GM20431 (cell line): Measurements from ENCODE around the gene TXNDC16.
"Not testable (repeated sequence)": the region's sequence is repeated elsewhere in the genome, so short reads cannot be mapped to it uniquely, and the experiment has no call there.

Source experiments
- in situ Hi-C: fragments of 300-500 bp; cut with MseI, MboI; formaldehyde crosslinking; loops from one replicate; pipeline ENCODE4 v1.15.0; 2020; ENCODE audit warnings: low sequenced_read_pairs; ENCODE audit not compliant: unreplicated experiment

TXNDC16 gene, protein sequence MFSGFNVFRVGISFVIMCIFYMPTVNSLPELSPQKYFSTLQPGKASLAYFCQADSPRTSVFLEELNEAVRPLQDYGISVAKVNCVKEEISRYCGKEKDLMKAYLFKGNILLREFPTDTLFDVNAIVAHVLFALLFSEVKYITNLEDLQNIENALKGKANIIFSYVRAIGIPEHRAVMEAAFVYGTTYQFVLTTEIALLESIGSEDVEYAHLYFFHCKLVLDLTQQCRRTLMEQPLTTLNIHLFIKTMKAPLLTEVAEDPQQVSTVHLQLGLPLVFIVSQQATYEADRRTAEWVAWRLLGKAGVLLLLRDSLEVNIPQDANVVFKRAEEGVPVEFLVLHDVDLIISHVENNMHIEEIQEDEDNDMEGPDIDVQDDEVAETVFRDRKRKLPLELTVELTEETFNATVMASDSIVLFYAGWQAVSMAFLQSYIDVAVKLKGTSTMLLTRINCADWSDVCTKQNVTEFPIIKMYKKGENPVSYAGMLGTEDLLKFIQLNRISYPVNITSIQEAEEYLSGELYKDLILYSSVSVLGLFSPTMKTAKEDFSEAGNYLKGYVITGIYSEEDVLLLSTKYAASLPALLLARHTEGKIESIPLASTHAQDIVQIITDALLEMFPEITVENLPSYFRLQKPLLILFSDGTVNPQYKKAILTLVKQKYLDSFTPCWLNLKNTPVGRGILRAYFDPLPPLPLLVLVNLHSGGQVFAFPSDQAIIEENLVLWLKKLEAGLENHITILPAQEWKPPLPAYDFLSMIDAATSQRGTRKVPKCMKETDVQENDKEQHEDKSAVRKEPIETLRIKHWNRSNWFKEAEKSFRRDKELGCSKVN

DNA sequence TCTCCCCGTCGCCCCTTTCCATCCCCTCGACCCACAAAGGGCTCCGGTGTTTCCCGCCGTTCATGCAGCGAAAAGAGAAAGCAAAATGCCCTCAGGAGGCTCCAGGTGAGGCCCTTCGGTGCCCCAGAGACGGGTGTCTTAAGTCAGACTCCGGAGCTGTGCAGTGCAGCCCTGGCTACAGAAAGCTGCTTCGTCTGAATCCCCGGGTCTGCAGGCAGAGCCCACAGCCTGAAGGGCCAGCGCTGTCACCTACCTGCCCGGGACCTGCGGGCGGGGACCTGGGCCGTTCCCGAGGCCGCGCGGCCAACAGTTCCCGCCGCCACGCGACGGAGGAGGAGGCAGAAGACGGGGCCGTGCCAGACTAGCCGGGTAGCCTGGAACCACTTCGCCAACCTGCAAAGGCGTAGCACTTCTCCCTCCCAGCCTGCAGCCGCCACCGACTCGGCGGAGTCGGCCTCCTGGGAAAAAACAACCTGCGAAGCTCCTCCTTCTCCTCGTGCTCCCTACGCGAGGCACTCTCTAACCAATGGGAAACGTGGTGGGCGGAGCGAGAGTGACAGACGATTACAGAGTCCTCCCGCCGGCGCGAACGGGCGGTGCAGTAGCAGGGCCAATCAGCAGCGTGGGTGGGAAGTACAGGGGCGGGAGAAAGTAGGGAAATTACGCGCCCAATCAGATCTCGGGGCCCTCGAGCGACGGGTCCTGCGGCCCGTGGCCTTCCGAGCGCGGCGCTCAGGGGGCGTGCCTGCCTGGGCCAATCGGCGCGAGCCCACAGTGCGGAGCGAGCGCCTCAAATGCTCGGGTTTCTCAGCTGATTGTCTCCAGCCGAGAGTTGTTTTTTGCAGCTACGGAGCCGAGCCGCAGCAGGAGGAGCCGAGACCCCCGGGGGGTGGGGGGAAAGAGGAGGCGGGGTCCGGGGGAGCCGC, at the start of gene TXNDC16, which contains the start of gene GPR137C:
TSS of gene TXNDC16 (minus strand) at position 443 of the 926 bp plus-strand sequence. CDS start 8,948 bp downstream, outside the sequence.
TSS of gene GPR137C (plus strand) at position 774 of the 926 bp plus-strand sequence. CDS start 312 bp downstream, outside the sequence.
- in situ Hi-C loops, result no loop called here

DNA sequence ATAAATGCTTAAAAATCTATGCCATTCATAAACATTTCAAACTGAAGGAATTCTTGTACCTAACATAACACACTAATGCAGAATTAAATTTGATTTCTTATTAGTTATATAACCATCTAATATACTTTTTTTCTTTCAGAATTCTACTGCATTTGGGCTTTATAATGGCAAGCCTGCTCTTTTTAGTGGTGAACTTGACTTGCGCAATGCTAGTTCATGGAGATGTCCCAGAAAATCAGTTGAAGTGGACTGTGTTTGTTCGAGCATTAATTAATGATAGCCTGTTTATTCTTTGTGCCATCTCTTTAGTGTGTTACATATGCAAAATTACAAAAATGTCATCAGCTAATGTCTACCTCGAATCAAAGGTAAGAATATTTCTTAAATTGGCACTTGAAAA, 47.7 kb upstream of the TXNDC16 start:
- in situ Hi-C loops, result no loop called here

DNA sequence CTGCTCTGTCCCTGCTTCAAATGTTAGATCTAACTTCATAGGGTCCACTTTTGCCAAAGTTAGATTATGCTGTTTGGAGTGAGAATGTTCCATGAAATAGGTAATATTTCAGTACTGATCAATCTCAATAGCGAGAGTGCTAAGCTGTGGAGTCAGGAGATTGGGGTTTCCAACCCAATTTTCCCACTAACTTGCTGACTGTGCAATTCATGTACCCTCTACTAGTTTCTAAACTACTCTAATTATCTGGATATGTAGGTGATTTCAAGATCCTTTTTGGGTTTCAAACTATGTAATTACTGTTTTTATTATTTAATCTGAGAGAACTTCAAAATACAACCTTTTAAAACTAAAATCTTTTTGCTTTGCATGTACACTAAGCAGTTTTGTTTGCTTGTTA, 46.3 kb upstream of the TXNDC16 start:
- in situ Hi-C loops, result no loop called here

DNA sequence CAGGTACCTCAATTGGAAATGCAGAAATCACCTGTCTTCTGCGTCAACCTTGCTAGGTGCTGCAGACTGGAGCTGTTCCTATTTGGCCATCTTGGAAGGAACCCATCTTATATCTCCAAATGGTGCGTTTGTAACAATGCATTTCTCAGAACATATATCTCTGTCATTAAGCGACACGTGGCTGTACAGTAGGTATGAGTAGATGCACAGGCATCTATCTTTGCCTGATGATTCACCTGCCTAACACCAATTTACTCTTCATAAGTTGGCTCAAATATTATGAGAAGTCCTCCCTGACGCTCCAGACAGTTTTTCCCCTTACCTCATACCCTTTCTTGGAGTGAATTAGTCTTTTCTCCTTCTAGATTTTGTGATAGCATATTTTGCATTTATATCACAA, 44.6 kb upstream of the TXNDC16 start:
- in situ Hi-C loops, result no loop called here

DNA sequence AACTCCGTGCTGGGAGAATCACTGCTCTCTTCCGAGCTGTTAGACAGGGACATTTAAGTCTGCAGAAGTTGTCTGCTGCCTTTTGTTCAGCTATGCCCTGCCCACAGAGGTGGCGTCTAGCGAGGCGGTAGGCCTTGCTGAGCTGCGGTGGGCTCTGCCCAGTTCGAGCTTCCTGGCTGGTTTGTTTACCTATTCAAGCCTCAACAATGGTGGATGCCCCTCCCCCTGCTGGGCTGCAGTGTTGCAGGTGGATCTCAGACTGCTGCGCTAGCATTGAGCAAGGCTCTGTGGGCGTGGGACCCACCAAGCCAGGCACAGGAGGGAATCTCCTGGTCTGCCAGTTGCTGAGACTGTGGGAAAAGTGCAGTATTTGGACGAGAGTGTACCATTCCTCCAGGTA, 44.0 kb upstream of the TXNDC16 start:
- in situ Hi-C loops, result no loop called here

DNA sequence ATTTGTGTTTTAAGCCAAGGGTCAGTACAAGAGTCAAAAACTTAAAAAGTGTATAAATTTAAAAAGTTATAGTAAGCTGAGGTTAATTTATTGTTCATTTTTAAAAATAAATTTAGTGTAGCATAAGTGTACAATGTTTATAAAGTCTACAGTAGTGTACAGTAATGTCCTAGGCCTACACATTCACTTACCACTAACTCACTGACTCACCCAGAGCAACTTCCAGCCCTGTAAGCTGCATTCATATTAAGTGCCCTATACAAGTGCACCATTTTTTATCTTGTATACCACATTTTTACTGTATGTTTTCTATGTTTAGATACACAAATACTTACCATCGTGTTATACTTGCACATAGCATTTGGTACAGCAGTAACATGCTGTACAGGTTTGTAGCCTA, 38.0 kb upstream of the TXNDC16 start:
- in situ Hi-C loops, result no loop called here

DNA sequence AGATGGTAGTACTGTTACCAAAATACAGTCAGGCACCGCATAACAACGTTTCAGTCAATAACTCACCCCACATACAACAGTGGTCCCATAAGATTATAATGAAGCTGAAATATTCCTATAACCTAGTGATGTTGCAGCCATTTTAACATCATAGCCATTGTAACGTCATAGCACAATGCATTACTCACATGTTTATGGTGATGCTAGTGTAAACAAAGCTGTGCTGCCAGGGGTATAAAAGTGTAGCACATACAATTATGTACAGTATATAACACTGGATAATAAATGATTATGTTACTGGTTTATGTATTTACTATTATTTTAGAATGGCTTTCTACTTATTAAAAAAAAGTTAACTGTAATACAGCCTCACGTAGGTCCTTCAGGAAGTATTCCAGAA, 37.3 kb upstream of the TXNDC16 start:
- in situ Hi-C loops, result no loop called here

DNA sequence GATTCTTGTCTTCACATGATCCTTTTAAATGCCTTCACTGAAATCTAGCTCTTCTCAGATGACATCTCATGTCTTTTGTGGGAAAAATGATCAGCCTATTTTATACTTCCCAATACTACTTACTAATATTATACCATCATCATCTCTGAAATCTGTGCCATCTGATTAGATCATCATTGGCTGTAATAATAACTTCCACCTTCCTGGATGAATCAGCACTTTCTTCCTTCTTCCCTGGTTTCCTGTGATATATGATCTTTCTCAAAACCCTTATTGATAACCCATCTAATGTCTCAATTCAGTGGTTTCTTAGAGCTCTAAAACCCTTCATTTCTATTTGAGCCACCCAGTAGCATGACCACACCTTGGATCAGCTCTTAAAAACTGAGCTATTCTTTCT, 31.2 kb upstream of the TXNDC16 start:
- in situ Hi-C loops, result no loop called here

DNA sequence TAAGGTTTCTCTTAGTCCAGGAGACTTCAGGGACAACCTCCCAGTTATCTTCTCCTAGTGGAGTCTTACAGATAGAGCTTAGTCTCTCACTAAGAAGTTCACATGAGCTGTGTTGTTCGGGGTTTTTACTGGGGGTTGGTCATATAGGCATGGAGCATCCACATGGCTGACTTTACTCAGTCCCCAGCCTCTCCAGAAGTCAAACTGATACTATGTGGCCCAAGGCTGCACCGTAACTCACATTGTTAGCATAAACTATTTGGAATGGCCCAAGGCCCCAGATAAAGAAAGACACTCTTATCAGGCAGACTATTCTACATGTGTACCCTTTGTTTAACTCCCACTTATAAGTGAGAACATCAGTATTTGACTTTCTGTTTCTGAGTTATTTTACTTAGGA, 23.6 kb upstream of the TXNDC16 start:
- in situ Hi-C loops, result no loop called here

DNA sequence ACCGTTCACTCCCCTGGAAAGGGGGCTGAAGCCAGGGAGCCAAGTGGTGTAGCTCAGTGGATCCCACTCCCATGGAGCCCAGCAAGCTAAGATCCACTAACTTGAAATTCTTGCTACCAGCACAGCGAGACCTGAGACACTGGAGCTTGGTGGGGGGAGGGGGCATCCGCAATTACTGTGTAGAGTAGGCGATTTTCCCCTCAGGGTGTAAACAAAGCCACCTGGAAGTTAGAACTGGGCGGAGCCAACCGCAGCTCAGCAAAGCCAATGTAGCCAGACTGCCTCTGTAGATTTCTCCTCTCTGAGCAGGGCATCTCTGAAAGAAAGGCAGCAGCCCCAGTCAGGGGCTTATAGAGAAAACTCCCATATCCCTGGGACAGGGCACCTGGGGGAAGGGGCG, 16.1 kb upstream of the TXNDC16 start:
- in situ Hi-C loops, result not testable (repeated sequence)

DNA sequence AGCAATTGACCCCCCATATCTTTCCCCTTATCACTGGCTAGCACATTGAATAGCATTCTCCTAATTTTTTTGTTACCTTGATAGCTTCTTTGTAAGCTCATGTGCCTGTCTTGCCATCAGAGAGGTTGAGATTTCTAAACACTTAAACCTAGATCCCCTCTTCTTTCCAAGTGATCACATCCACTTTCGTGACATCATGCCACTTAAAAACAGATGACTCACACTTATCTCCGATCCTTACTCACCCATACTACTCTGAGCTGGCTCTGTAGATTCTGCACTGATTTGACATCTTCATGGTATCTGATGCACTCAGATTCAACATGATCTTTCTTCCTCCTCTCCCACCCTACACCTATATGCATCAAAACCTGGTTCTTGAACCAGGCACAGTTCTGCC, 10.8 kb upstream of the TXNDC16 start:
- in situ Hi-C loops, result no loop called here

DNA sequence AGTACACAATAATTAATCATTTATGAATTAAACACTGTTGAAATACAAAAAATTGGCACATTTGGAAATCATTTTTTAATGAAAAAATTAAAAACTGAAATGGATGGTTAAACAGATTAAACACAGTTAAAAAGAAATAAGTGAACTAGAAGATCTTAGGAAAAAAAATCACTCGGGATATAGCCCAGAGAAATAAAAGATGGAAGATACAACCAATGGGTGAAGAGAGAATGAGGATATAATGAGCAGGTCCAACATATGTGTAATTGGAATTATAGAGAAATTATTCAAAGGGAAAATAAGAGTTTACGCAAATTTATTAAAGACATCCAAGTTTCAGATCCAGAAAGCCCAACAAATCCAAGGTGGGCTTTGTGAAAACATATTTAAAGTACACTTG, 6.4 kb upstream of the TXNDC16 start:
- in situ Hi-C loops, result no loop called here

DNA sequence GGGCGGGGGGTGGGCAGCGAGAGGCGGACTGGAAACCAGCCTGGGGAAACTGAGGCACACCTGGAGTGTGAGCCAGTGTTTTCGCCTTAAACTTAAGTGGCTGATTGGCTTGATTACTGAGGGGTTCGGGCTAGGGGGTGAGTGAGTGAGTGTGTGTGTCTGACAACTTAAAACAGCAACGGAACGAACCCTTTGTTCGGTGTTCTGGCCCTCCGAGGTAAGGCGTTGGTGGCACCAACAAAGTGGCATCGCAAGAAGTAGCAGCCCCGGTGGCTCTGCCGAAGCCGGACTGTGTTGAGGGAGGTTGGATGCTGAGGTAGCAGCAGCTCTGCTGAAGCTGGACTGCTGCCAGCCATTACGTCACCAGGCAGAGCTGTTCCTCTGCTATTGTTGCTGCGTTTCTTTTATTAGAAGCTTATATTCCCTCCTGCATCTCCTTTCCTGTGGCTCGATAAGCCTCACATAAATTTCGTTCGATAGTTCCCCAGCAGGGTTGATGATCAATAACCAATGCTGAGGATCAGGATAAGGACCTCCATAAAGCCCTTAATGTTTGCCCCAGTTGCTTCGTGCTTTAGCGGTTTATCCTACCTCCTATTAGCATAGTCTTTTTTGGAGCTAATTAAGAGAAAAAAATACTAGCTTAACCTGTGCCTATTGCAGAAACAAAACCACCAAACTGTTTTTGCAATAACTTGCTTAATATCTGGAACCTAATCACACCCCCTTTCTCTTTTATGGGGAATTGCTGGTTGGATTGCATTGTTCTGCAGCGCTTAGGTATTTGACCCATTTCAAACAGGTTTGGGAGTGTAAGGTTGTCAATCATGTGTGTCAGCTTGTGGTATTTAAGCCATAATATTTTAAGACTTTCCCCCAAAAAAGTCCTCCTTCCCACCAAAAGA, 1.6 kb upstream of the TXNDC16 start:
- in situ Hi-C loops, result no loop called here

DNA sequence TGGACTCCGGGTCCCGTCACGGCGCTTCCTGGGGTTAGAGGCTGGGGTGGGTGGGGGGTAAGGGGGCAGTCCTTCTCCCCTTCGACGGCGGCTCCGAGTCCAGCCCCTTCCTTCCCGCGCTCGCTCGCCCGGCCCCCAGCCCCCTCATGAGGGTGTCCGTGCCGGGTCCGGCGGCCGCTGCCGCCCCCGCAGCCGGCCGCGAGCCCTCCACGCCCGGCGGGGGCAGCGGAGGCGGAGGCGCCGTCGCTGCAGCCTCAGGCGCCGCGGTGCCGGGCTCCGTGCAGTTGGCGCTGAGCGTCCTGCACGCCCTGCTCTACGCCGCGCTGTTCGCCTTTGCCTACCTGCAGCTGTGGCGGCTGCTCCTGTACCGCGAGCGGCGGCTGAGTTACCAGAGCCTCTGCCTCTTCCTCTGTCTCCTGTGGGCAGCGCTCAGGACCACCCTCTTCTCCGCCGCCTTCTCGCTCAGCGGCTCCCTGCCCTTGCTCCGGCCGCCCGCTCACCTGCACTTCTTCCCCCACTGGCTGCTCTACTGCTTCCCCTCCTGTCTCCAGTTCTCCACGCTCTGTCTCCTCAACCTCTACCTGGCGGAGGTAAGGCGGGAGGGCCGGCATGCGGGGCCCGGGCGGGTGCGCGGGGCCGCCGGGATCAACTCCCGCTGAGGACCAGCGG, 831 bp upstream of the TXNDC16 start:
- in situ Hi-C loops, result no loop called here

DNA sequence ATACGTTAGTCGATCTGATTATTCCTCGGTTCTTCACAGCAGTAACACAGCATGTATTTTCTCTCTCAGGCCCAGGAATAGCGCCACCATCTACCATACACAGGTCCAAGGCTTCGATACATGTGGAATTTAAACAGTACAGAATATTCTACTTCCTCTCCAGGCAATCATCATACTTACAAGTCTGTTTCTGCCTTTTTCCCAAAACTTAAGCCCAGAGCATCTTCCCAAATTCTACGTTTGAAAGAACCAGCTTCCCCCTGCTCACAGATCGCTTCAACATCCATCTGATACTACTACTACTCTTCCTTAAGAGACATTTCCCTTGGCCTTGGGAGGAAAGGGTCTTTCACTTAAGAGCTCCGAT, 626 bp downstream of the TXNDC16 start:
- in situ Hi-C loops, result no loop called here

DNA sequence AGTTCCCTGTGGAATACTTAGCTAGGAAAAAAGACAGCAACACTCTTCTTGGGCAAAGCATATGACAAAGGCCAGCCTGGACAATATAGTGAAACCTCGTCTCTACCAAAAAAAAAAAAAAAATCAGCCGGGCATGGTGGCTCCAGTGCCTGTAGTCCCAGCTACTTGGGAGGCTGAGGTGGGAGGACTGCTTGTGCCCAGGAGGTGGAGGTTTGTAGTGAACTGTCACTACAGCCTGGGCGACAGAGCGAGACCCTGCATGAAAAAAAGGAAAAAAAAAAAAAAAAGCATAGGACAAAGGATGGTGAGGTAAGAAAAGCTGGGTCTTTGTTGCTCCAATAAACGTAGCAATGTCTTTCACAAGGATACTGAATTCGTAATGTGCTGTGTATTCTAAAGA, 1.1 kb downstream of the TXNDC16 start:
- in situ Hi-C loops, result no loop called here

DNA sequence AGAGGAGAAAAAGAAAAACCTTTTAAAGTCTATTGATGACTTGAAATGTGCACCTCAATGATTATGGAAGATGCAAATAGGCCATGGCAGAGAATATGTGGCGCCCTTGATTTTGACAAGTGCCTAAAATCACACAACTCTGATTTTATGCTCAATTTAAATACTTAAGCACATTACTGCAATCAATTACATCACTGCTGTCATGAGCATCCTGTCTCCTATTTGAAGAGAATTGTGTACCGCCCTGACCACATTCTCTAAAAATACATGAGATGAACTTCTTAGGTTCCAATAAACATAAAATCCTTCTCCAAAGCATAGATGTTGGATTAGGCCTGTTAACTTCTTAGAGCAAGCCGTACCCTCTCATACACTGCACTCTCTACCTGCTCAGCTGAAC, 1.6 kb downstream of the TXNDC16 start:
- in situ Hi-C loops, result no loop called here

DNA sequence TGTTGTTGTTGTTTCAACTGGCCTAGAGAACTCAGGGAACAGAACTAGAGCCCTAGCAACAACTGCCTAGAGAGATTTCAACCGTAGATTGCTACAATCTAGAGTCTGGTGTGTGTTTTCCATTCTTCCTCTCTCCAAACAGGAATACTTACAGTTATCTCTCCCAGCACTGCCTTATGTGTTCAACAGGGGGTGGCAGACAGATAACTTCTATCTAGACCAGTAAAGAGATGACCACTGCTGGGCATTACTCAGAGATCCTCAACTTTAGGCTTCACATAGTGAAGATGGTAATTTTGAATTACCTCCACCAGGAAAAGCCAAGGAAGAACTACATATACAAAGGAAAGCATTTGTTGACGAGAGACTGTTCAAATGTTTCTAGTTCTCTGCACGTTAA, 4.8 kb downstream of the TXNDC16 start:
- in situ Hi-C loops, result no loop called here

DNA sequence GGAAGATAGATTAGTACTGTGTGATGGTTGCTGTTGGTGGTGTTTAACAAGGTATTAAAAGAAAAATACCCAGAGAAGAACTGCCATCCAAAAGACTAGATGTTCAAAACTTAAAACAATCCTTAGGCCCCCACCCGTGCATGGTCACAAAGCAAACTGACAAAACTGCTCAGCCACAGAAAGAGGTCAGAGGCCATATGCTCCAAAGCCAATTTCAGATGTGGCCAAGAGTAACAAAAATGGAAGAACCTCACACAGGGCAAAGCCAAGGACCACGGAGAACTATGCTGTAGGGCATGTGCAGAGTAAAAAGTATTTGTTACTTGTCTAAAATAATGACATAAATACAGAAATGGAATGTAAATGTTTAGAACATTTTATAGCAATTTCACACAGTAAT, 5.3 kb downstream of the TXNDC16 start:
- in situ Hi-C loops, result no loop called here
